Smooth muscle cell (in vitro differentiated cells): Measurements from ENCODE around the gene DNAH7. TPM values are rescaled to one million over a fixed set of nuclear protein-coding genes. Genes with fewer than 3 reads are reported as not detected.

Experiments
- DNase-seq: peaks from one replicate; lab custom pipeline; 2025; ENCODE audit not compliant: unreplicated experiment; lab: John Stamatoyannopoulos, UW
- H2AFZ ChIP-seq: fragments of 200-600 bp; sonication (generic); 2 replicates; pipeline ENCODE4 v1.6.0; 2016; ENCODE audit warnings: antibody characterized with exemption, low read depth, mild to moderate bottlenecking
- H3F3A ChIP-seq: fragments of 200-600 bp; sonication (generic); 2 replicates; pipeline ENCODE4 v1.6.0; 2017; ENCODE audit warnings: antibody characterized with exemption, low read depth
- H3K27ac ChIP-seq: fragments of 200-600 bp; sonication (generic); 2 replicates; pipeline ENCODE4 v1.5.1; 2016; ENCODE audit warnings: low read depth, mild to moderate bottlenecking
- H3K27me3 ChIP-seq: fragments of 200-600 bp; sonication (generic); 2 replicates; pipeline ENCODE4 v1.6.1; 2016; ENCODE audit warnings: low read depth, mild to moderate bottlenecking
- H3K36me3 ChIP-seq: fragments of 200-600 bp; sonication (generic); 2 replicates; pipeline ENCODE4 v1.5.1; 2016; ENCODE audit warnings: low read depth
- H3K4me1 ChIP-seq: fragments of 200-600 bp; sonication (generic); 2 replicates; pipeline ENCODE4 v1.5.1; 2016; ENCODE audit warnings: low read depth
- H3K4me2 ChIP-seq: fragments of 200-600 bp; sonication (generic); 2 replicates; pipeline ENCODE4 v1.6.0; 2016; ENCODE audit warnings: mild to moderate bottlenecking
- H3K4me3 ChIP-seq: fragments of 200-600 bp; sonication (generic); 2 replicates; pipeline ENCODE4 v1.5.1; 2016; ENCODE audit warnings: mild to moderate bottlenecking
- H3K79me2 ChIP-seq: fragments of 200-600 bp; sonication (generic); 2 replicates; pipeline ENCODE4 v1.6.0; 2016; ENCODE audit warnings: low read depth, mild to moderate bottlenecking
- H3K9ac ChIP-seq: fragments of 200-600 bp; sonication (generic); 2 replicates; pipeline ENCODE4 v1.6.0; 2016; ENCODE audit warnings: low read depth
- H3K9me3 ChIP-seq: fragments of 200-600 bp; sonication (generic); replicated peaks from 2 replicates; pipeline ENCODE4 v1.5.1; 2016; ENCODE audit warnings: low read depth
- H4K20me1 ChIP-seq: fragments of 200-600 bp; sonication (generic); 2 replicates; pipeline ENCODE4 v1.6.0; 2016; ENCODE audit warnings: low read depth
- CTCF ChIP-seq: fragments of 200-600 bp; sonication (generic); IDR thresholded peaks from 2 replicates; pipeline ENCODE4 v1.5.1; 2017; ENCODE audit warnings: borderline replicate concordance, mild to moderate bottlenecking, antibody characterized with exemption; ENCODE audit not compliant: insufficient read depth, poor library complexity, severe bottlenecking
- WGBS: methylation state at CpG from one replicate; pipeline ENCODE4 v1.1.7; 2016; ENCODE audit warnings: low lambda C conversion rate; 5-methylcytosine and 5-hydroxymethylcytosine counted together
- polyA plus RNA-seq: library from polyadenylated mRNA; unstranded; fragments of >200 nt; fragmentation: Nextera tagmentation; extraction: Ambion mirVana; gene quantifications from 2 replicates; pipeline ENCODE4 v1.2.1, GENCODE V29; 2016
- total RNA-seq: library from RNA; depleted of rRNA; stranded (reverse); fragments of >200 nt; gene quantifications from 2 replicates; pipeline ENCODE4 v1.2.3, GENCODE V29; 2014

DNAH7 gene
- total and polyA plus RNA-seq, 2 experiments from 2014 or later, result 0.99 to 1.2 TPM

GRCh38 chr2:195734395-195734794 lies 334.2 kb downstream of the DNAH7 start:
- H3K36me3 ChIP-seq, result no peaks in the 10 kb centered on the region
- TF ChIP-seq CTCF, result no peak
- no peak overlapping the region for H3K4me3 ChIP-seq
- no peaks in the 10 kb centered on the region for H3K27me3 ChIP-seq
- H2AFZ ChIP-seq, result no peak overlapping the region
- no peak overlapping the region for H3K4me2 ChIP-seq
- no peak overlapping the region for H3K27ac ChIP-seq
- WGBS, result 94% methylated on average over 6 of the region's 6 CpGs
- no peaks in the 10 kb centered on the region for H3K4me1 ChIP-seq
- no peaks in the 10 kb centered on the region for H3K79me2 ChIP-seq
- H4K20me1 ChIP-seq, result no peaks in the 10 kb centered on the region
- H3K9ac ChIP-seq, result no peak overlapping the region
- DNase-seq, result no peak
- H3F3A ChIP-seq, result no peaks in the 10 kb centered on the region
- H3K9me3 ChIP-seq, result no peaks in the 10 kb centered on the region

- Histone ChIP-seq H3K79me2 (no peaks in the 10 kb centered on the region), H3K36me3 (no peaks in the 10 kb centered on the region)
- no peak for TF ChIP-seq CTCF
Observed at GRCh38 chr2:195733831-195734230, 334.8 kb downstream of the DNAH7 start.

GRCh38 chr2:195732574-195732973 lies 336.1 kb downstream of the DNAH7 start:
- no peak overlapping the region for H3K4me3 ChIP-seq
- no peak overlapping the region for H3K4me2 ChIP-seq
- no peaks in the 10 kb centered on the region for H3K4me1 ChIP-seq
- no peaks in the 10 kb centered on the region for H3F3A ChIP-seq
- H3K27ac ChIP-seq, result no peak overlapping the region
- no peaks in the 10 kb centered on the region for H3K79me2 ChIP-seq
- H3K36me3 ChIP-seq, result no peaks in the 10 kb centered on the region
- H3K9ac ChIP-seq, result no peak overlapping the region
- no peak for DNase-seq
- no peaks in the 10 kb centered on the region for H4K20me1 ChIP-seq
- H2AFZ ChIP-seq, result no peak overlapping the region
- no peaks in the 10 kb centered on the region for H3K27me3 ChIP-seq
- WGBS, result 93% methylated on average over 1 of the region's 1 CpG
- no peak for TF ChIP-seq CTCF
- H3K9me3 ChIP-seq, result no peaks in the 10 kb centered on the region

More at GRCh38 chr2:195733831-195734230, 334.8 kb downstream of the DNAH7 start:
- Histone ChIP-seq H3K27me3 (no peaks in the 10 kb centered on the region), H3K9ac (no peak overlapping the region), H3K4me2 (no peak overlapping the region), H3K4me3 (no peak overlapping the region), H3K27ac (no peak overlapping the region), H3K4me1 (no peaks in the 10 kb centered on the region), H2AFZ (no peak overlapping the region), H3F3A (no peaks in the 10 kb centered on the region), H3K9me3 (no peaks in the 10 kb centered on the region), H4K20me1 (no peaks in the 10 kb centered on the region)
- DNase-seq, result no peak

- Histone ChIP-seq H2AFZ (no peak overlapping the region), H3K4me3 (no peak overlapping the region), H3K79me2 (no peaks in the 10 kb centered on the region), H4K20me1 (no peaks in the 10 kb centered on the region), H3K9ac (no peak overlapping the region), H3K9me3 (no peaks in the 10 kb centered on the region), H3K36me3 (no peaks in the 10 kb centered on the region), H3K4me2 (no peak overlapping the region), H3K27ac (no peak overlapping the region), H3K27me3 (no peaks in the 10 kb centered on the region), H3F3A (no peaks in the 10 kb centered on the region), H3K4me1 (peaks cover 5% of the 10 kb centered on the region)
- DNase-seq, result no peak
- TF ChIP-seq CTCF, result no peak
- WGBS, result 93% methylated on average over 3 of the region's 3 CpGs
Observed at GRCh38 chr2:195730912-195731311, 337.7 kb downstream of the DNAH7 start.
